Tibial nerve (tissue), 4 donors: Measurements from ENCODE around the gene CHRM3. TPM values are rescaled to one million over a fixed set of nuclear protein-coding genes. Genes with fewer than 3 reads are reported as not detected.

Experiments used
- DNase-seq, 2 donors: peaks; one replicate each; pipeline ENCODE4 v3.0.0-alpha.2; 2019; ENCODE audit warnings: low spot score in 2 of 2
- H3K27ac ChIP-seq, 4 donors: fragments of 200-600 bp; sonication (generic) in 3 of 4; one replicate each; pipeline ENCODE4 v1.5.1; 2017 to 2019; ENCODE audit warnings: mild to moderate bottlenecking in 1 of 4
- H3K27me3 ChIP-seq, 2 donors: fragments of 200-600 bp; sonication (generic) in 1 of 2; one replicate each; pipeline versions ENCODE4 v1.5.1 to v1.6.0; 2017 to 2019
- H3K36me3 ChIP-seq, 3 donors: fragments of 200-600 bp; sonication (generic); one replicate each; pipeline ENCODE4 v1.5.1; 2018 to 2019
- H3K4me1 ChIP-seq, 4 donors: fragments of 200-600 bp; sonication (generic) in 3 of 4; one replicate each; pipeline ENCODE4 v1.5.1; 2017 to 2019
- H3K4me3 ChIP-seq, 4 donors: fragments of 200-600 bp; sonication (generic) in 3 of 4; one replicate each; pipeline ENCODE4 v1.5.1; 2017 to 2019; ENCODE audit warnings: mild to moderate bottlenecking in 1 of 4, moderate library complexity in 1 of 4
- H3K9me3 ChIP-seq, 4 donors: fragments of 200-600 bp; sonication (generic) in 3 of 4; one replicate each; pipeline ENCODE4 v1.5.1; 2017 to 2019
- CTCF ChIP-seq, 5 experiments: fragments of 200-600 bp in 3 of 5; fragments of 450-650 bp in 2 of 5; sonication (generic) in 3 of 5; IDR thresholded peaks; one replicate each; pipeline ENCODE4 v1.5.1; 2016 to 2019; ENCODE audit warnings: antibody characterized with exemption in 5 of 5, mild to moderate bottlenecking in 3 of 5, moderate library complexity in 2 of 5
- EP300 ChIP-seq, 2 donors: sonication (generic); formaldehyde crosslinking; IDR thresholded peaks; one replicate each; pipeline ENCODE4 v1.6.1; 2017; ENCODE audit warnings: antibody characterized with exemption in 2 of 2, mild to moderate bottlenecking in 1 of 2
- POLR2A ChIP-seq, 2 donors: fragments of 450-650 bp; IDR thresholded peaks; one replicate each; pipeline ENCODE4 v1.6.1; 2017; ENCODE audit warnings: antibody characterized with exemption in 2 of 2, mild to moderate bottlenecking in 2 of 2, moderate library complexity in 2 of 2
- WGBS, 2 donors: methylation state at CpG; one replicate each; pipeline ENCODE4 v1.1.5; 2018; 5-methylcytosine and 5-hydroxymethylcytosine counted together
- total RNA-seq, 4 donors: library from RNA; depleted of rRNA; stranded (reverse); fragments of >200 nt; gene quantifications; one replicate each; pipeline ENCODE4 v1.1.0, GENCODE V29; 2016

The CHRM3 gene
- total RNA-seq, 4 donors from 2014 or later, result 0.20 to 6.5 (median 1.8) TPM

GRCh38 chr1:239421811-239422210 is 35.4 kb downstream of the CHRM3 start:
- no peak for DNase-seq
- H3K4me3 ChIP-seq, result no peak overlapping the region
- no peaks in the 10 kb centered on the region for H3K27me3 ChIP-seq
- H3K27ac ChIP-seq, result no peak overlapping the region
- H3K4me1 ChIP-seq, result no peaks in the 10 kb centered on the region
- TF ChIP-seq POLR2A (IDR thresholded peaks at IDR 0.05) (no peak), EP300 (IDR thresholded peaks at IDR 0.05) (no peak), CTCF (IDR thresholded peaks at IDR 0.05) (no peak)
- H3K36me3 ChIP-seq, result no peaks in the 10 kb centered on the region
- H3K9me3 ChIP-seq, result no peaks in the 10 kb centered on the region
- WGBS, 2 donors, result 37 to 40% methylated on average over 2 of the region's 2 CpGs

DNA sequence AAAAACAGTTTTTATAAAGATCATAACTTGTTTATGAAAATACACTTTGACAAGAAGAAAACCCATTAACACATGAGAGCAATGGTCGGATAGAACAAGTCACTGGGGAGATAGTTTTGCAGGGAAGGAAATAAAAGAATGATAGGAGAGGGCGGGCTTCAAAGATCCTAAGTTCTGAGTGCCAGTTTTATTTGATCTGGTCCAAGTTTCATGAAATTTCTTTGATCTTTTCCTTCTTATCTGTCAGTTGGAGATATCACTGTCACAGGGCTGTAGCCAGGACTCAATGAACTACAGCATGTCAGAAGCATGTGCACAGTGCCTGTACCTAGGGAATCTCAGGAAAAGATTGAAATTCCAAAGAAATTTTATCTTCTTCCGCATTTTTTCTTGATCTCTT is 36.5 kb downstream of the CHRM3 start:
- no peaks in the 10 kb centered on the region for H3K27me3 ChIP-seq
- TF ChIP-seq POLR2A (IDR thresholded peaks at IDR 0.05) (no peak), CTCF (IDR thresholded peaks at IDR 0.05) (no peak), EP300 (IDR thresholded peaks at IDR 0.05) (no peak)
- no peaks in the 10 kb centered on the region for H3K9me3 ChIP-seq
- no peak for DNase-seq
- H3K4me1 ChIP-seq, result no peaks in the 10 kb centered on the region
- 80 to 94% methylated on average over 3 of the region's 3 CpGs for WGBS, 2 donors
- no peaks in the 10 kb centered on the region for H3K36me3 ChIP-seq
- H3K27ac ChIP-seq, result no peak overlapping the region
- H3K4me3 ChIP-seq, result no peak overlapping the region

- TF ChIP-seq POLR2A (IDR thresholded peaks at IDR 0.05), result no peak
- TF ChIP-seq EP300 (IDR thresholded peaks at IDR 0.05), result no peak
- no peak for TF ChIP-seq CTCF (IDR thresholded peaks at IDR 0.05)
- no peak for DNase-seq
- 72 to 77% methylated on average over 4 of the region's 4 CpGs for WGBS, 2 donors
- Histone ChIP-seq H3K36me3 (no peaks in the 10 kb centered on the region), H3K4me1 (no peaks in the 10 kb centered on the region), H3K27ac (no peak overlapping the region), H3K27me3 (no peaks in the 10 kb centered on the region), H3K4me3 (no peak overlapping the region), H3K9me3 (no peaks in the 10 kb centered on the region)
These were observed 40.6 kb downstream of the CHRM3 start for GRCh38 chr1:239426821-239427475.

DNA sequence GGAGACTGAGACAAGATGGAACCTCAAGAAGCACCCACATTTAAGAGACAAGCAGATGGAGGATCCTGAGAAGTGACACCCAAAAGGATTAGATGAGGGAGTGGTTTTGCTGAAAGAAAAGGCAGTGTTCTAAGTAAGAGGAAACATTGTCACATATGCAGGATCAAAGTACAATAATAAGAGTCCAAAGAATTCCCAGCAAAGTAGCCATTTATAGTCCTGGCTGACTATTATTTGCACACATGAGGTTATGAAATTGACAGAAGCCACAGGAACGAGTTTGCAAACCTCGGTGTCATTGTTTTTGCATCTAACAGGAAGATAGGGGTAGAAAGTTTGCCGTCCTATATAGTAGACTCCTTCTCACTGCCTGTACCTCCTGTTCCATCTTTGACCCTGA is 41.3 kb downstream of the CHRM3 start:
- Histone ChIP-seq H3K27ac (no peak overlapping the region), H3K4me3 (no peak overlapping the region), H3K9me3 (no peaks in the 10 kb centered on the region), H3K4me1 (no peaks in the 10 kb centered on the region), H3K36me3 (no peaks in the 10 kb centered on the region), H3K27me3 (no peaks in the 10 kb centered on the region)
- no peak for DNase-seq
- TF ChIP-seq CTCF (IDR thresholded peaks at IDR 0.05) (no peak), EP300 (IDR thresholded peaks at IDR 0.05) (no peak), POLR2A (IDR thresholded peaks at IDR 0.05) (no peak)
- WGBS, 2 donors, result 73 to 81% methylated on average over 3 of the region's 3 CpGs

- Histone ChIP-seq H3K36me3 (no peaks in the 10 kb centered on the region), H3K27ac (no peak overlapping the region), H3K27me3 (no peaks in the 10 kb centered on the region), H3K9me3 (no peaks in the 10 kb centered on the region), H3K4me3 (no peak overlapping the region), H3K4me1 (no peaks in the 10 kb centered on the region)
- no peak for TF ChIP-seq POLR2A (IDR thresholded peaks at IDR 0.05)
- 54 to 55% methylated on average over 4 of the region's 4 CpGs for WGBS, 2 donors
- no peak for DNase-seq
These were observed 41.8 kb downstream of the CHRM3 start for GRCh38 chr1:239428120-239428710.
